ENCODE data around the gene LRPAP1. TPM values are rescaled to one million over a fixed set of nuclear protein-coding genes. Genes with fewer than 3 reads are reported as not detected.

LRPAP1 gene
- total RNA-seq, 1 experiment from 2014 or later = 257 TPM

- DNase-seq (ENCODE audit: low spot score) = no peak
Observed at GRCh38 chr4:3501126-3501824, 30.9 kb downstream of the LRPAP1 start.

- DNase-seq (ENCODE audit: low spot score) = no peak
Observed at GRCh38 chr4:3500634-3501101, 31.6 kb downstream of the LRPAP1 start.

DNA sequence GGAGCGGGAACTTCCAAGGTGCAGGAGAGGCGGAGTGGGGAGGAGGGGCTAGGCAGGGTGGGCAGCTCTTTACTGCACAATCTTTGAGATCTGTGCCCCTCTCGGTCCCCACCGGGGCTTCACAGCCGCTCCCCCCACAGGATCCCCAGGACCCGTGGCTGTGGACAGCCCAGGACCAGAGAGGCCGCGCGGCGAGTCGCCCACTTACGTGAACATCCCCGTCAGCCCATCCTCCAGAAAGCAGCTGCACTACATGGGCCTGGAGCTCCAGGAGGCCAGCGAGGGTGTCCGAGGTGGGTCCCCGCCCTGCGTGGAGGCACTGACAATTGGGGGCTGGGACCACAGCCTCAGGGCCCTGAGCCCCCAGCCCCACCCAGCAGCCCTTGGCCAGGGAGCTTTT is 32.1 kb downstream of the LRPAP1 start:
- DNase-seq (ENCODE audit: low spot score) = no peak

DNA sequence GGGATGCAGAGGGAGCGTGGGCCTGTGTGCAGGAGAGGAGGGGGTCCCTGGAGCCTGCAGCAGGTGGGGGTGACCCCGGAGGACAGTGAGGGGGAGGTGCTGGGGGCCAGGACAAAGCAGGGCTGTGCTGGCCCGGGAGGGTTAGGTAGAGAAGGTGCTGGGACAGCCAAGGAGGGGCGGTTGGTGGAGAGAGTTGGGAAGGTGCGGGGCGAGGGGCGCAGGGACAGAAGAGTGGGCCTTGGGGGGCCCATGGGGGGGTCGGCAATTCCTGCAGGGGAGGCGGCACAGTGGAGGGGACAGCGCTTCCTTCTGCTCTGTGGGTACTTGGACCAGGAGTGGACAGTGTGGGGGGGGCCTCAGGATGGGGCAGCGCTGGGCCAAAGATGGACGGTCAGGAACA is 32.5 kb downstream of the LRPAP1 start:
- no peak for DNase-seq (ENCODE audit: low spot score)

DNA sequence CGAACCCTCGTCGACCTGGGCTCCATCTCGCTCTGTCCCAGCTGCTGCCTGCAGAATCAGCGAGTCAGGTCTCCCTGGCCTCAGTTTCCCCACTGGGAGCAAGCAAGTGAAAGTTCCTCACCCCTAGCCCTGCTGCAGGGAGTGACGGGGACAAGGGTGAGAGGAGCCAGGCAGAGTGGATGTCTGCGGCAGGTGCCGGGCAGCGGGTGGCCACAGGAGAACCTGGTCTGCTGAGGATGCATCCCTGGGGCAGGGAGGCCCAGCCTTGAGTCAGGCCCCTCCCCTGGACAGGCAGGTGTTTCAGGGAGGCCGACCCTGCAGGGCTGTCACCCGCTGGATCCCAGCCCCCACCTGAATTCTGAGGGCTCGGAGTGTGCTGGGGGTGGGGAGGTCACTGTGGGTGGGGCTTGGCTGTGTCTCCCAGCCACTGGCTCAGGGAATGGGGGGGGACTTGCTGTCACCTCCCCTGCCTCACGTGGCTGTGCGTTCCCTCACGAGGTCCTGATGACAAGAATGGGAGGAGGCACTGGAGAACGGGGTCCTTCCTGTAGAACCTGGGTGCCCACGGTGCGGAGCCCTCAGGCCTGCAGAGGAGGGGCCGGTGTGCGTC is 33.2 kb downstream of the LRPAP1 start:
- no peak for DNase-seq (ENCODE audit: low spot score)

GRCh38 chr4:3498407-3498806 is 33.8 kb downstream of the LRPAP1 start:
- DNase-seq (ENCODE audit: low spot score) = no peak

DNA sequence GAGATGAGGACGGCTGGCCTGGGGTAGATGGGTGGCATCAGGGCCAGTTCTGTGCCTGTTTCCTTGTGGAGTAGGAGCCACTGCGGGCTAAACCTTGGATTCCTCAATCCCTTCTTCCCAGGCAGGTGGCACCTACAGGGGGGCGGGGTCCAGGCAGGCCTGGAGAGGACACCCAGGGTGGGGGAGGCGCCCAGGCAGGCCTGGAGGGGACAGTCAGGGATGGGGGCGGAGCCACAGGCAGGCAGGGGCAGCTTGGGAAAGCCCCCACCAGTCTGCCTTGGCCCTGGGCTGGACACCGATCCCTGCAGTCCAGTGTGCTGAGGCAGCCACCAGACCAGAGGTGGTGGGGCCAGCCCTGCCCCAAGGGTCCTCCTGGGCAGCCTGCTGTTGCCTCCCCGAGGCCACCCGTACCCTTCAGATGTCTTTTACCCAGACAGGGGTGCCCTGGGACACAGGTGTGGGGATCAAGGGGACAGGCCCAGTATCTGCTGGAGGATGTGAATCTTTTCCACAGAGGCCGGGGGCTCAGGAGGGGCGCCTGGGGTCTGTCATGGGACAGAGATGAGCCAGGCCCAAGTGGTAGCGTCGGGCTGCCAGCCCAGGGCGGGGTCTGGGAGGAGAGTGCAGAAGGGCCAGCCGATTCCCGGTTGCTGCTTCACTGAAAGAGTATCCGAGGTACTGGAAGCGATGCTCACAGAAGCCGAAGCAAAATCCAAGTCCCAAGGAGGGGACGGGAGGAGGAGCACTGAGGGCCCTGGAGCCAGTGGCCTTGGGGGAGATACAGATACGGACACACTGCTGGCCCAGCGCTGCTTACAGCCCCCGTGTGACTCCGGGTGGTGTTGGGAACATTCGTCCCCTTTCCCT is 34.5 kb downstream of the LRPAP1 start:
- no peak for DNase-seq (ENCODE audit: low spot score)

GRCh38 chr4:3497095-3497494 is 35.1 kb downstream of the LRPAP1 start:
- no peak for DNase-seq (ENCODE audit: low spot score)

DNA sequence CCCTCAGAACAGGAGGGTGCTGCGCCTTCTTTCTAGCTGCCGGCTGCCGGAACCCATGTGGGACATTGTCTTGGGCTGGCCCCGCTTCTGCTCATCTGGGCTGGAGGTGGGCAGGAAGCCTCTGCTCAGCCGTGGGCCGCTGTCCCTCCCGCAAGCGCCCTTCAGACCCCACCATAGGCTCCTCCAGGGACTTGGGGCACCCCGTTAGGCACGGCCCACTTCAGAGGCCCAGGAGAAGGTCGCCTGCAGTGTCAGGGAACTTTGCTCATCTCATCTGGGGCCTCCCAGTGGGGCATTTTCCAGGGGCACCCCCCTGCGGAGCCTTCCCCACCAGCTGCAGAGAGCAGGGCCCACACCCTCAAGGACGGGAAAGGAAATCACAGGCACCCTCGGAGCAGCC is 36.2 kb downstream of the LRPAP1 start:
- no peak for DNase-seq (ENCODE audit: low spot score)

DNA sequence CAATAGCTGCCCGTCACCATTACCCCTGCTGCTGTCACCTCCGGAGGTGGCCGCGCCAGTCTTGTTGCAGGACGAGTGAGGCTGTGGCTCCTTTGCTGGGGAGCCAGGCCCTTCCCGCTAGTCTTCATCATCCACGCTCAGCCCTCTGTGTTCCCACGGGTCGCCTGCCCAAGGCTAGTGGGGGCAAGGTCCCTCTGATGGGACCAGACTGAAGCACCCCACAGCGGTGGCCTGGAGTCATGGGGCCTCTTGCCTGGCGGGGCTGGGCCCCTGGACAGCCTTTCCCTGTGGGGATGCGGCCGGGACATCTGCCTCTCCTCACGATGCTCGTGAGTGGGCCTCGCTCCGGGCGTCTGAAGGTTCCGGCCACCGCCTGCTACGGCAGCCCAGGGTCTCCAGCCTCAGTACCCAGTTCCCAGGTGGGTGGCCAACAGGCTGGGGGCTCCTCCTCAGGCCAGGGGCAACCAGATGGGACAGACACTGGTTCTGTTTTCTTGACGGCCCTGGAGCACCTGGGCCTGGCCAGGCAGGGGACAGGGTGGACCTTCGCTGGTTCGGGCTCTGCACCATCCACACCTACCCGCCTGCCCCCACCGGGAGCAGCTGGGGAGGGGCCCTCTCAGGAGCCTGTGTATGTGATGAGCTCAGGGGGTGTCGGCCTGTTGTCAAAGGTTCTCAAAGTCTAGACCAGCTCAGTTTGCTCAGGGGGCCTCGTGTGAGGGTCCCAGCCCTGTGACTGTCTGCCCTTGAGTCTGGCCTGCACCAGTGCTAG is 36.8 kb downstream of the LRPAP1 start:
- DNase-seq (ENCODE audit: low spot score) = no peak

GRCh38 chr4:3494462-3494871 is 37.8 kb downstream of the LRPAP1 start:
- DNase-seq (ENCODE audit: low spot score) = no peak

GRCh38 chr4:3493720-3494461 is 38.3 kb downstream of the LRPAP1 start:
- no peak for DNase-seq (ENCODE audit: low spot score)

GRCh38 chr4:3492741-3493719 is 39.2 kb downstream of the LRPAP1 start:
- DNase-seq (ENCODE audit: low spot score) = no peak

DNA sequence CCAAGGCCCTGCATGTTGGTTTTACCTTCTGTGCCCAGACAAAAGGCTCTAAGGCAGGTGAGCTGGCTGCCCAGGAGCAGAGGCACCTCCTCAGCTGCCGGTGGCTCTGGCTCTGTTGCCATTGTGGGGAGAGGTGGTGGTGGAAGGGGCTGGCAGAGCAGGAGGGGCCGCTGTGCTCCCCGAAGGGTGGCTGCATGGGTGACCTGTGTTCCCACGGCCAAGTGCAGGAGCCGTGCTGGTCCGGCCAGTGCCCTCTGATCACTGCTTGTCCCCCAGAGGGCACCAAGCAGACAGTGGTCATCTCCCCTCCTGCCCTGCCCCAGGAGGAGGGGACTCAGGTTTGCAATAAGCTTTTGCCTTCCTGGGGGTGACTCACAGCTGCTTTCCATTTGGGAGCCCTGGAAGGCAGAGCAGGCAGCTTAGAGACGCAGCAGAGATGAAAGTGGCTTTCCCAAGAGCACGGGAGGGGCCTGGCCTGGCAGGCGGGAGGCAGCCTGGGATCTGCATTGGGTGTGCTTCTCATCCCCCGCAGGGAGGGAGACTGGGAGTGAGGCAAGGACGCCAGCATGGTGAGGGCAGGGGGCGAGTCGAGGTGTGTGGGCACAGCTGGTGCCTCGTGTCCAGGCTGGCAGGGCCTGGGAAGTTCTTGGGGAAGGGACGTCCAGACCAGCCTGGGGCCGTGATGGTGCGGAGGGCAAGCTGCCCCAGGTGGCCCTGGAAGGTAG is 40.4 kb downstream of the LRPAP1 start:
- peak; percentile 44 for DNase-seq (ENCODE audit: low spot score)

- DNase-seq (ENCODE audit: low spot score) = no peak
Observed at GRCh38 chr4:3489451-3489962, 42.7 kb downstream of the LRPAP1 start.

DNA sequence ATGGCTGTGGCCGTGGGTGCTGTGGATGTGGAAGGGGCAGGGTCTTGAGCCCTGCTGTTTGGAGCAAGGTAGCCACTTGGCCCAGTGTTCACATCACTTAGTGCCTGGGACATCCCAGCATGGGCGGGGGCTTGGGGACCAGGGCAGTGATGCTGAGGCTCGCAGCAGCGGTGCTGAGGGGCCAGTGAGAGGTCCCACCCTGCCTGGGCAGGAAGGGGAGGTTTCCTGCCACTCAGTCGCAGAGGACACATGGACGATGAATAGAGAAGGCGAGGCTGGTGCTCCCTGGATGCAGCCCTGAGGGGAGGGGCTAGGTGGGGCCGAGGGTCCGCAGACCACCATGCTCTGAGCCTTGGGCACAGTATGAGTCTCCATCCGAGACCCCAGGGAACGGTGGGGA is 43.4 kb downstream of the LRPAP1 start:
- no peak for DNase-seq (ENCODE audit: low spot score)

- no peak for DNase-seq (ENCODE audit: low spot score)
Observed at GRCh38 chr4:3487861-3488260, 44.4 kb downstream of the LRPAP1 start.

- no peak for DNase-seq (ENCODE audit: low spot score)
Observed at GRCh38 chr4:3486541-3487540, 45.4 kb downstream of the LRPAP1 start.
